MCF 10A (cell line): ENCODE measurements around the gene NUCKS1. TPM values are rescaled to one million over a fixed set of nuclear protein-coding genes. Genes with fewer than 3 reads are reported as not detected.

Source experiments
- BruUV-seq: library from RNA; stranded (reverse); fragments of 400-500 nt; replicated peaks from 2 replicates; lab custom pipeline; 2021; lab: Mats Ljungman, UMichigan
- CTCF ChIA-PET: fragments of 300-600 bp; sonication (Branson Sonifier 250); formaldehyde crosslinking; extraction: SDS; loops from one replicate; lab custom pipeline; 2021; ENCODE audit warnings: antibody characterized with exemption, inconsistent platforms; lab: Yijun Ruan, JAX
- POLR2A ChIA-PET: fragments of 300-600, 350-650 bp; sonication (Branson Sonifier 250); formaldehyde crosslinking; extraction: SDS; loops from one replicate; lab custom pipeline; 2020; ENCODE audit warnings: antibody characterized with exemption, inconsistent platforms; lab: Yijun Ruan, JAX
- DNase-seq: peaks from one replicate; pipeline ENCODE4 v3.0.0-alpha.2; 2018; ENCODE audit not compliant: unreplicated experiment
- H3K27ac Mint-ChIP-seq: one replicate; pipeline ENCODE4 v1.8.0; 2022; ENCODE audit warnings: mild to moderate bottlenecking, low read depth, mixed read lengths; ENCODE audit not compliant: unreplicated experiment
- H3K27me3 Mint-ChIP-seq: one replicate; pipeline ENCODE4 v1.8.0; 2022; ENCODE audit warnings: mixed read lengths; ENCODE audit not compliant: insufficient read depth, unreplicated experiment
- H3K36me3 Mint-ChIP-seq: one replicate; pipeline ENCODE4 v1.8.0; 2022; ENCODE audit warnings: mild to moderate bottlenecking, moderate library complexity, mixed read lengths; ENCODE audit not compliant: insufficient read depth, unreplicated experiment
- H3K4me1 Mint-ChIP-seq: one replicate; pipeline ENCODE4 v1.8.0; 2022; ENCODE audit warnings: mixed read lengths; ENCODE audit not compliant: insufficient read depth, unreplicated experiment
- H3K4me3 Mint-ChIP-seq: one replicate; pipeline ENCODE4 v1.8.0; 2022; ENCODE audit warnings: mild to moderate bottlenecking, moderate library complexity, mixed read lengths; ENCODE audit not compliant: unreplicated experiment
- H3K9me3 Mint-ChIP-seq: one replicate; pipeline ENCODE4 v1.8.0; 2022; ENCODE audit warnings: mixed read lengths; ENCODE audit not compliant: unreplicated experiment
- intact Hi-C: fragments of 100-400 bp; cut with micrococcal nuclease; formaldehyde crosslinking; loops from 2 replicates; pipeline ENCODE4 v1.14.1; 2022
- total RNA-seq: library from RNA; stranded (reverse); gene quantifications from 2 replicates; pipeline ENCODE4 v1.2.3, GENCODE V29; 2022
- TF ChIP-seq, protein P1 (sequence below): fragments of 200-600 bp; IDR thresholded peaks from one replicate; pipeline ENCODE4 v1.8.0; 2022; ENCODE audit warnings: antibody characterized with exemption, mild to moderate bottlenecking; ENCODE audit not compliant: unreplicated experiment

The NUCKS1 gene
- total RNA-seq, 1 experiment from 2014 or later: 615 TPM

DNA sequence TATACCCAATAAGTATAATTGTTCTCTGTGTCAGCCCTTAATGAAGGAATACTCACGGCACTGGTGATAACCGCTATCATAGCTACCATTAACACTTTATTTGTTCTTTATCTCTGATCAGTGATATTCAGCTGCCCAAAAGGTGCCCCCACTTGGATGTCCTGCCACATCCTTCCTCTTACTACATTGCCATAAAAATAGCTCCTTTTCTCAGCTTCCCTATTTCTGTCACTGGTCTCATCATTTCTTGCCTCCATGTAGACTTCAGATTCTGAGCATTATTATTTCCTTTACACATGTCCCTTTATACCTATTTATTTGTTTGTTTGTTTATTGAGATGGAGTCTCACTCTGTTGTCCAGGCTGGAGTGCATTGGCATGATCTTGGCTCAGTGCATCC lies 28.0 kb upstream of the NUCKS1 start:
- intact Hi-C loops: loop anchor here (10.0 kb wide), 1 partner anchor 123 kb away; no protein-coding TSS in a partner anchor
- POLR2A ChIA-PET: interaction anchor here (1.2 kb wide), 1 partner anchor 29 kb away, joined by 4 read pairs; no protein-coding TSS in a partner anchor
- Mint-ChIP-seq H3K27ac (no peak overlapping the region), H3K36me3 (no peaks in the 10 kb centered on the region), H3K9me3 (no peaks in the 10 kb centered on the region), H3K27me3 (no peaks in the 10 kb centered on the region), H3K4me1 (peaks cover 26% of the 10 kb centered on the region), H3K4me3 (no peak overlapping the region)
- TF ChIP-seq, protein P1, sequence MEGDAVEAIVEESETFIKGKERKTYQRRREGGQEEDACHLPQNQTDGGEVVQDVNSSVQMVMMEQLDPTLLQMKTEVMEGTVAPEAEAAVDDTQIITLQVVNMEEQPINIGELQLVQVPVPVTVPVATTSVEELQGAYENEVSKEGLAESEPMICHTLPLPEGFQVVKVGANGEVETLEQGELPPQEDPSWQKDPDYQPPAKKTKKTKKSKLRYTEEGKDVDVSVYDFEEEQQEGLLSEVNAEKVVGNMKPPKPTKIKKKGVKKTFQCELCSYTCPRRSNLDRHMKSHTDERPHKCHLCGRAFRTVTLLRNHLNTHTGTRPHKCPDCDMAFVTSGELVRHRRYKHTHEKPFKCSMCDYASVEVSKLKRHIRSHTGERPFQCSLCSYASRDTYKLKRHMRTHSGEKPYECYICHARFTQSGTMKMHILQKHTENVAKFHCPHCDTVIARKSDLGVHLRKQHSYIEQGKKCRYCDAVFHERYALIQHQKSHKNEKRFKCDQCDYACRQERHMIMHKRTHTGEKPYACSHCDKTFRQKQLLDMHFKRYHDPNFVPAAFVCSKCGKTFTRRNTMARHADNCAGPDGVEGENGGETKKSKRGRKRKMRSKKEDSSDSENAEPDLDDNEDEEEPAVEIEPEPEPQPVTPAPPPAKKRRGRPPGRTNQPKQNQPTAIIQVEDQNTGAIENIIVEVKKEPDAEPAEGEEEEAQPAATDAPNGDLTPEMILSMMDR: no peak
- no peak for DNase-seq
- CTCF ChIA-PET: interaction anchor here (0.6 to 1.6 kb wide), 4 partner anchors 10 to 206 kb away, joined by 3 to 17 read pairs (median 5); no protein-coding TSS in a partner anchor
- no TSS peak for BruUV-seq

DNA sequence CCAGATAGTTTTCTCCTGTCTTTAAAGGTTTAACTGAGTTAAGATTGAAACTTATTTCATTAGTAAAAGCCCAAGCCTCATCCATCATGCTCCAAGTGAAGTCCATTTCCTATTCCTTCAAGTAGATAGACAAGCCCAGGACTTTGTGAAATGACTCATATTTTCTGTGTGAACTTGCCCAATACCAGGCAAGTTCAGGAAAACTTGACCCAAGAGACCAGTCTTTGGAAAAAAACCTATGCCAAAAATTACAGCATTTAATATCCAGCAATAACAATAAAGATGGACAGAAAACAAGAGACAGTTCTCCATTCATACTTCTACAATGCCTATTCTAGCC lies 25.7 kb upstream of the NUCKS1 start:
- POLR2A ChIA-PET: interaction anchor here (0.6 to 6.2 kb wide), 19 partner anchors 9 to 144 kb away, joined by 3 to 58 read pairs (median 9); partner anchors contain the start of genes ELK4, NUCKS1 and SLC41A1
- Mint-ChIP-seq H3K36me3 (peaks cover 2% of the 10 kb centered on the region), H3K9me3 (no peaks in the 10 kb centered on the region), H3K27ac (peak overlapping the region; percentile 89), H3K4me3 (peak overlapping the region; percentile 88), H3K27me3 (no peaks in the 10 kb centered on the region), H3K4me1 (peaks cover 31% of the 10 kb centered on the region)
- no TSS peak for BruUV-seq
- DNase-seq: peak; percentile 92
- CTCF ChIA-PET: interaction anchor here (0.7 to 2.5 kb wide), 7 partner anchors 16 to 202 kb away, joined by 3 to 12 read pairs (median 6); no protein-coding TSS in a partner anchor
- intact Hi-C loops: loop anchor here (2.0 to 10.0 kb wide), 2 partner anchors 65 to 121 kb away; no protein-coding TSS in a partner anchor
- TF ChIP-seq, protein P1: no peak

DNA sequence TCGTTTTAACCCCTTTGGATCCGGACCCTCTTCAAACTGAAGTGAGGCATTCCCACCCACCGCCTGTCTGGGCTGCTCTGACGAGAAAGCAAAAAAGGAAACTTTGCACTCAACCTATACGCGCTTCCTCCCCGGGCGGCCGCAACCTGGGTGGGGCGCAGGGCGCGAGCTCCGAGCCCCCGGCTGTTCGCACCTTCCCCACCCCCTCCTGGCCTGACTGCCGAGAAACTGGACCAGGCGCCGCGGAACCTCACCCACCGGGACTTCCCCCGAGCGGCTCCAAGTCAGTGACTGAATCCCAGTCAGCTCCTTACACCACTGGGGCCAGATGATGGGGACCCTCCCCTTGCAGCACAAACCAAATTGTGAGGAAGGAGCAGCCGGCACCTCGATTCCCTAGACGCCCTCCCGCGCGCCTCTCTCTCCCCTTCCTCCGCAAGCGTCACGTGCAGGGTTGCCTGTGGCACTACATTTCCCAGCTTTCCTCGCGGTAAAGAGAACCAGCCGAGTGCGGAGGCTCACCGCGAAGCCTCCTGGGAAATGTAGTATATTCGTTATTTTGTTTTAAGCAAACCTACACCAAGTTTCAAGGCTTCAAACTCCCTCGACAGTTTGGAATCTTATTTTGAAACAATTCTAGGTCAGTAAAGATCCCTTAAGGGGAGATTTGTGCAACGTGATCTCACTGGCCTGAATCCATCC lies 25.2 kb upstream of the NUCKS1 start, which contains the start of gene RAB29:
RAB29 (minus strand) TSS at position 468 of the 702 bp plus-strand sequence. CDS start 526 bp downstream, outside the sequence.
- Mint-ChIP-seq H3K4me1 (peaks cover 31% of the 10 kb centered on the region), H3K27me3 (no peaks in the 10 kb centered on the region), H3K27ac (peak within 1 kb of the TSS; percentile 89), H3K9me3 (no peaks in the 10 kb centered on the region), H3K4me3 (peak within 1 kb of the TSS; percentile 88), H3K36me3 (peaks cover 6% of the 10 kb centered on the region)
- peak; percentile 95 for DNase-seq
- BruUV-seq: no TSS peak
- ChIA-PET POLR2A (interaction anchor here (0.6 to 6.2 kb wide), 23 partner anchors 9 to 143 kb away, joined by 3 to 58 read pairs (median 7); partner anchors contain the start of genes ELK4, NUCKS1, SLC41A1 and SLC45A3), CTCF (interaction anchor here (0.5 to 2.5 kb wide), 10 partner anchors 15 to 202 kb away, joined by 3 to 12 read pairs (median 4); no protein-coding TSS in a partner anchor)
- TF ChIP-seq, protein P1: no peak
- intact Hi-C loops: loop anchor here (2.0 to 10.0 kb wide), 2 partner anchors 64 to 120 kb away; no protein-coding TSS in a partner anchor
